Measurements from ENCODE around the gene IL5. TPM values are rescaled to one million over a fixed set of nuclear protein-coding genes. Genes with fewer than 3 reads are reported as not detected.
"Not testable (repeated sequence)": the region's sequence is repeated elsewhere in the genome, so short reads cannot be mapped to it uniquely, and the experiment has no call there.

The IL5 gene
- total RNA-seq, 4 donors from 2014 or later = not detected

GRCh38 chr5:132526290-132526973 is 16.9 kb downstream of the IL5 start:
- Histone ChIP-seq H3K27me3 (no peaks in the 10 kb centered on the region), H3K4me3 (no peak overlapping the region), H3K9me3 (no peaks in the 10 kb centered on the region), H3K27ac (no peak overlapping the region), H3K36me3 (no peaks in the 10 kb centered on the region), H3K4me1 (no peaks in the 10 kb centered on the region)
- WGBS, 2 donors (ENCODE audit: low coverage in 1 of 2) = 0 to 100% methylated on average over 1 of the region's 11 CpGs
- TF ChIP-seq POLR2A (IDR thresholded peaks at IDR 0.05) (no peak), CTCF (IDR thresholded peaks at IDR 0.05) (peak; percentile 66 to 84 (median 78))
- peak; percentile 60 for ATAC-seq

GRCh38 chr5:132525299-132525724 is 18.0 kb downstream of the IL5 start:
- Histone ChIP-seq H3K4me1 (no peaks in the 10 kb centered on the region), H3K27me3 (no peaks in the 10 kb centered on the region), H3K36me3 (no peaks in the 10 kb centered on the region), H3K9me3 (peaks cover 0 to 7% (median 0%) of the 10 kb centered on the region in 3 donors), H3K27ac (no peak overlapping the region), H3K4me3 (no peak overlapping the region)
- no peak for ATAC-seq
- no peak for TF ChIP-seq CTCF (IDR thresholded peaks at IDR 0.05)

- ATAC-seq, H3K27me3 ChIP-seq, H3K4me3 ChIP-seq, H3K36me3 ChIP-seq, H3K4me1 ChIP-seq, H3K27ac ChIP-seq: not testable (repeated sequence)
- WGBS, 2 donors (ENCODE audit: low coverage in 1 of 2) = 85 to 87% methylated on average over 3 to 5 of the region's 5 CpGs
- peaks cover 0 to 11% (median 0%) of the 10 kb centered on the region in 3 donors for H3K9me3 ChIP-seq
Measured at GRCh38 chr5:132524877-132525276, 18.4 kb downstream of the IL5 start.

GRCh38 chr5:132522067-132522466 is 21.3 kb downstream of the IL5 start:
- H3K4me1 ChIP-seq, ATAC-seq, H3K36me3 ChIP-seq, H3K27ac ChIP-seq, H3K4me3 ChIP-seq, H3K27me3 ChIP-seq: not testable (repeated sequence)
- peaks cover 0 to 12% (median 0%) of the 10 kb centered on the region in 3 donors for H3K9me3 ChIP-seq
- 78% methylated on average over 1 of the region's 1 CpG; no CpG with 5 or more reads in 1 of the 2 donors for WGBS, 2 donors (ENCODE audit: low coverage in 1 of 2)

GRCh38 chr5:132513618-132514336 is 29.5 kb downstream of the IL5 start:
- 80 to 85% methylated on average over 1 to 7 of the region's 25 CpGs for WGBS, 2 donors (ENCODE audit: low coverage in 1 of 2)
- not testable (repeated sequence) for ATAC-seq, H3K27ac ChIP-seq

GRCh38 chr5:132510076-132510475 is 33.2 kb downstream of the IL5 start:
- no peaks in the 10 kb centered on the region for H3K36me3 ChIP-seq
- H3K4me1 ChIP-seq = peaks cover 9 to 17% (median 12%) of the 10 kb centered on the region in 3 donors
- no peak overlapping the region for H3K4me3 ChIP-seq
- H3K9me3 ChIP-seq = no peaks in the 10 kb centered on the region
- no peak overlapping the region for H3K27ac ChIP-seq
- no peak for TF ChIP-seq CTCF (IDR thresholded peaks at IDR 0.05)
- TF ChIP-seq EP300 (IDR thresholded peaks at IDR 0.05) = no peak
- no peak for TF ChIP-seq POLR2A (IDR thresholded peaks at IDR 0.05)
- no peak for TF ChIP-seq POLR2AphosphoS5 (IDR thresholded peaks at IDR 0.05)
- no peaks in the 10 kb centered on the region for H3K27me3 ChIP-seq
- ATAC-seq = no peak

More at GRCh38 chr5:132513618-132514336, 29.5 kb downstream of the IL5 start:
- H3K27me3 ChIP-seq, H3K36me3 ChIP-seq, H3K4me1 ChIP-seq, H3K9me3 ChIP-seq, H3K4me3 ChIP-seq: not testable (repeated sequence)

Measured in gastroesophageal sphincter (tissue), 4 donors.